Measurements from ENCODE around the gene SLC25A36.

- TF ChIP-seq CTCF (IDR thresholded peaks at IDR 0.05): no peak
- no peak for TF ChIP-seq POLR2A (IDR thresholded peaks at IDR 0.05)
Observed at GRCh38 chr3:140929446-140929845, 12.2 kb upstream of the SLC25A36 start.
